Suprapubic skin (tissue), 4 donors: ENCODE results near the gene ALG1. TPM values are rescaled to one million over a fixed set of nuclear protein-coding genes. Genes with fewer than 3 reads are reported as not detected.
"Not testable (repeated sequence)": the region's sequence is repeated elsewhere in the genome, so short reads cannot be mapped to it uniquely, and the experiment has no call there.

Experiments
- DNase-seq, 2 donors: peaks; one replicate each; pipeline ENCODE4 v3.0.0-alpha.2; 2019; ENCODE audit warnings: low spot score in 2 of 2
- H3K27ac ChIP-seq: fragments of 200-600 bp; sonication (generic); one replicate; pipeline ENCODE4 v1.5.1; 2019
- H3K27me3 ChIP-seq: fragments of 200-600 bp; sonication (generic); one replicate; pipeline ENCODE4 v1.5.1; 2019
- H3K36me3 ChIP-seq: fragments of 200-600 bp; sonication (generic); one replicate; pipeline ENCODE4 v1.5.1; 2019
- H3K4me1 ChIP-seq: fragments of 200-600 bp; sonication (generic); one replicate; pipeline ENCODE4 v1.5.1; 2019
- H3K4me3 ChIP-seq: fragments of 200-600 bp; sonication (generic); one replicate; pipeline ENCODE4 v1.5.1; 2019; ENCODE audit warnings: mild to moderate bottlenecking
- H3K9me3 ChIP-seq: fragments of 200-600 bp; sonication (generic); one replicate; pipeline ENCODE4 v1.5.1; 2019
- CTCF ChIP-seq, 2 donors: fragments of 200-600 bp in 1 of 2; fragments of 450-650 bp in 1 of 2; sonication (generic) in 1 of 2; IDR thresholded peaks; one replicate each; pipeline ENCODE4 v1.5.1; 2016 to 2019; ENCODE audit warnings: antibody characterized with exemption in 2 of 2, mild to moderate bottlenecking in 1 of 2, moderate library complexity in 1 of 2
- EP300 ChIP-seq: sonication (generic); formaldehyde crosslinking; IDR thresholded peaks from one replicate; pipeline ENCODE4 v1.6.1; 2017; ENCODE audit warnings: antibody characterized with exemption
- POLR2A ChIP-seq, 2 donors: fragments of 450-650 bp; IDR thresholded peaks; one replicate each; pipeline ENCODE4 v1.6.1; 2017; ENCODE audit warnings: antibody characterized with exemption in 2 of 2, mild to moderate bottlenecking in 2 of 2, moderate library complexity in 2 of 2
- POLR2AphosphoS5 ChIP-seq, 3 donors: sonication (generic); formaldehyde crosslinking; IDR thresholded peaks; one replicate each; pipeline ENCODE4 v1.6.1; 2017; ENCODE audit warnings: antibody characterized with exemption in 3 of 3
- WGBS: methylation state at CpG from one replicate; pipeline ENCODE4 v1.1.5; 2018; 5-methylcytosine and 5-hydroxymethylcytosine counted together
- total RNA-seq, 4 donors: library from RNA; depleted of rRNA; stranded (reverse); fragments of >200 nt; gene quantifications; one replicate each; pipeline ENCODE4 v1.1.0, GENCODE V29; 2016

Gene ALG1
- total RNA-seq, 4 donors from 2014 or later: 14.5 to 22.3 (median 19.0) TPM

GRCh38 chr16:5041600-5042133 lies 30.0 kb upstream of the ALG1 start:
- Histone ChIP-seq H3K36me3 (no peaks in the 10 kb centered on the region), H3K27ac (no peak overlapping the region), H3K4me3 (no peak overlapping the region), H3K4me1 (peaks cover 3% of the 10 kb centered on the region), H3K27me3 (no peaks in the 10 kb centered on the region), H3K9me3 (no peaks in the 10 kb centered on the region)
- WGBS: 80% methylated on average over 12 of the region's 12 CpGs
- TF ChIP-seq EP300: no peak
- no peak for TF ChIP-seq CTCF (IDR thresholded peaks at IDR 0.05)
- TF ChIP-seq POLR2AphosphoS5 (IDR thresholded peaks at IDR 0.05): no peak
- TF ChIP-seq POLR2A (IDR thresholded peaks at IDR 0.05): no peak
- DNase-seq: no peak

GRCh38 chr16:5042574-5043171 lies 29.0 kb upstream of the ALG1 start:
- no peaks in the 10 kb centered on the region for H3K36me3 ChIP-seq
- 76% methylated on average over 14 of the region's 14 CpGs for WGBS
- no peaks in the 10 kb centered on the region for H3K4me1 ChIP-seq
- no peak for DNase-seq
- no peak for TF ChIP-seq CTCF (IDR thresholded peaks at IDR 0.05)
- no peaks in the 10 kb centered on the region for H3K9me3 ChIP-seq
- no peak overlapping the region for H3K27ac ChIP-seq
- no peak overlapping the region for H3K4me3 ChIP-seq
- no peaks in the 10 kb centered on the region for H3K27me3 ChIP-seq

GRCh38 chr16:5044011-5044540 lies 27.6 kb upstream of the ALG1 start:
- H3K4me1 ChIP-seq: no peaks in the 10 kb centered on the region
- DNase-seq: no peak
- TF ChIP-seq CTCF (IDR thresholded peaks at IDR 0.05) (no peak), EP300 (no peak), POLR2A (IDR thresholded peaks at IDR 0.05) (no peak), POLR2AphosphoS5 (IDR thresholded peaks at IDR 0.05) (no peak)
- H3K9me3 ChIP-seq: no peaks in the 10 kb centered on the region
- no peaks in the 10 kb centered on the region for H3K36me3 ChIP-seq
- H3K27ac ChIP-seq: no peak overlapping the region
- no peak overlapping the region for H3K4me3 ChIP-seq
- H3K27me3 ChIP-seq: no peaks in the 10 kb centered on the region
- WGBS: 96% methylated on average over 7 of the region's 8 CpGs

GRCh38 chr16:5044581-5044980 lies 27.1 kb upstream of the ALG1 start:
- H3K4me3 ChIP-seq, H3K27me3 ChIP-seq, H3K9me3 ChIP-seq, H3K36me3 ChIP-seq, DNase-seq, H3K27ac ChIP-seq, H3K4me1 ChIP-seq: not testable (repeated sequence)
- WGBS: 90% methylated on average over 11 of the region's 11 CpGs

GRCh38 chr16:5045499-5046115 lies 26.0 kb upstream of the ALG1 start:
- WGBS: 85% methylated on average over 5 of the region's 10 CpGs
- TF ChIP-seq POLR2A (IDR thresholded peaks at IDR 0.05): no peak
- TF ChIP-seq POLR2AphosphoS5 (IDR thresholded peaks at IDR 0.05): no peak
- no peak for TF ChIP-seq CTCF (IDR thresholded peaks at IDR 0.05)
- no peak for TF ChIP-seq EP300
- Histone ChIP-seq H3K27me3 (no peaks in the 10 kb centered on the region), H3K36me3 (no peaks in the 10 kb centered on the region), H3K4me1 (no peaks in the 10 kb centered on the region), H3K9me3 (no peaks in the 10 kb centered on the region), H3K27ac (no peak overlapping the region), H3K4me3 (no peak overlapping the region)
- no peak for DNase-seq
